ENCODE measurements around the gene MFRP. TPM values are rescaled to one million over a fixed set of nuclear protein-coding genes. Genes with fewer than 3 reads are reported as not detected.

Gene MFRP
- total RNA-seq, 4 donors from 2014 or later: not detected

GRCh38 chr11:119319700-119320239, 26.7 kb downstream of the MFRP start:
- no peak for TF ChIP-seq CTCF (IDR thresholded peaks at IDR 0.05)
- no peak for TF ChIP-seq POLR2A (IDR thresholded peaks at IDR 0.05)
- intact Hi-C loops (cut with DNase I; ENCODE audit: low total_unique reads): loop anchor here (5.0 to 10.0 kb wide), 2 partner anchors 115 to 357 kb away; partner anchors contain the start of gene CBL
- H3K4me3 ChIP-seq (ENCODE audit: low read depth, poor library complexity, severe bottlenecking): no peak overlapping the region
- whole genome bisulfite sequencing, 2 donors: 68 to 74% methylated on average over 11 of the region's 11 CpGs
- peak in 1 of 2 donors; percentile 72 for DNase-seq (ENCODE audit: low spot score in 2 of 2)

GRCh38 chr11:119319136-119319699, 27.3 kb downstream of the MFRP start:
- intact Hi-C loops (cut with DNase I; ENCODE audit: low total_unique reads): no loop called here
- 66 to 81% methylated on average over 8 of the region's 8 CpGs for WGBS, 2 donors
- H3K4me3 ChIP-seq (ENCODE audit: low read depth, poor library complexity, severe bottlenecking): no peak overlapping the region
- no peak for TF ChIP-seq CTCF (IDR thresholded peaks at IDR 0.05)
- TF ChIP-seq POLR2A (IDR thresholded peaks at IDR 0.05): no peak
- peak in 1 of 2 donors; percentile 82 for DNase-seq (ENCODE audit: low spot score in 2 of 2)

- no peak overlapping the region for H3K4me3 ChIP-seq (ENCODE audit: low read depth, poor library complexity, severe bottlenecking)
- WGBS, 2 donors: 50 to 59% methylated on average over 19 to 22 of the region's 22 CpGs
- DNase-seq (ENCODE audit: low spot score in 2 of 2): peak in 1 of 2 donors; percentile 86
- intact Hi-C loops (cut with DNase I; ENCODE audit: low total_unique reads): no loop called here
- no peak for TF ChIP-seq CTCF (IDR thresholded peaks at IDR 0.05)
- no peak for TF ChIP-seq POLR2A (IDR thresholded peaks at IDR 0.05)
These were observed 28.0 kb downstream of the MFRP start for GRCh38 chr11:119318240-119319135.

GRCh38 chr11:119317592-119318239, 28.8 kb downstream of the MFRP start:
- 42 to 46% methylated on average over 13 to 14 of the region's 14 CpGs for WGBS, 2 donors
- no peak for DNase-seq (ENCODE audit: low spot score in 2 of 2)
- no peak for TF ChIP-seq CTCF (IDR thresholded peaks at IDR 0.05)
- TF ChIP-seq POLR2A (IDR thresholded peaks at IDR 0.05): no peak

GRCh38 chr11:119316729-119317591, 29.5 kb downstream of the MFRP start, which contains the start of gene MCAM:
TSS of gene MCAM (minus strand) at chr11:119317130. CDS start at chr11:119317101, 29 bp downstream.
- 5 to 10% methylated on average over 2 to 8 of the region's 74 CpGs for WGBS, 2 donors

More at GRCh38 chr11:119317592-119318239, 28.8 kb downstream of the MFRP start:
- intact Hi-C loops (cut with DNase I; ENCODE audit: low total_unique reads): no loop called here
- H3K4me3 ChIP-seq (ENCODE audit: low read depth, poor library complexity, severe bottlenecking): no peak overlapping the region

More at GRCh38 chr11:119316729-119317591, 29.5 kb downstream of the MFRP start, which contains the start of gene MCAM:
- TF ChIP-seq CTCF (IDR thresholded peaks at IDR 0.05) (no peak), POLR2A (IDR thresholded peaks at IDR 0.05) (no peak)
- H3K4me3 ChIP-seq (ENCODE audit: low read depth, poor library complexity, severe bottlenecking): peak within 1 kb of the TSS; percentile 15
- intact Hi-C loops (cut with DNase I; ENCODE audit: low total_unique reads): no loop called here
- no peak for DNase-seq (ENCODE audit: low spot score in 2 of 2)
